Activated CD4-positive, alpha-beta T cell treated with anti-CD3 and anti-CD28 coated beads, Interleukin-2, amount 50 U/mL, for 48 hours (primary cell): Measurements from ENCODE around the gene OTOGL.
"Not testable (repeated sequence)": the region's sequence is repeated elsewhere in the genome, so short reads cannot be mapped to it uniquely, and the experiment has no call there.

ENCODE experiments used
- DNase-seq, 2 experiments: peaks; one replicate each; pipeline ENCODE4 v3.0.0-alpha.2; 2020

OTOGL gene

DNA sequence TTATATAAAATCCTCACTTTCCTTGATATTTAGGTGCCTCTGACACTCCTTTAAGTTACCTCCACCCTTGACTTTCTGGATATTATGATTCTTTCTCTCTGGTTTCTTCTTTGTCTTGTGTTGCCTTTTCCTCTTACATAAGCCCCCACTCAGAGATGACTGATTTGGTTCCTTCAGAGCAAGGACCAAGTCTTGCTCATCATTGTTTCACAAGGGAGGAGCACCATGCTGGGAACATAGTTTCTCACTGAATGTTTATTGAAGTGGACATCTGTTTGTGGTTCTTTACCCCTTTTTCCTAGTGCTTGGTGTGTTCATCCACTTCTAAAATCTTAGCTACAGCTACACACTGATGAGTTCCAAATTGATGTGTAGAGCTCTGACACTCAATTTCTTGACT lies 183.4 kb downstream of the OTOGL start:
- DNase-seq: no peak

DNA sequence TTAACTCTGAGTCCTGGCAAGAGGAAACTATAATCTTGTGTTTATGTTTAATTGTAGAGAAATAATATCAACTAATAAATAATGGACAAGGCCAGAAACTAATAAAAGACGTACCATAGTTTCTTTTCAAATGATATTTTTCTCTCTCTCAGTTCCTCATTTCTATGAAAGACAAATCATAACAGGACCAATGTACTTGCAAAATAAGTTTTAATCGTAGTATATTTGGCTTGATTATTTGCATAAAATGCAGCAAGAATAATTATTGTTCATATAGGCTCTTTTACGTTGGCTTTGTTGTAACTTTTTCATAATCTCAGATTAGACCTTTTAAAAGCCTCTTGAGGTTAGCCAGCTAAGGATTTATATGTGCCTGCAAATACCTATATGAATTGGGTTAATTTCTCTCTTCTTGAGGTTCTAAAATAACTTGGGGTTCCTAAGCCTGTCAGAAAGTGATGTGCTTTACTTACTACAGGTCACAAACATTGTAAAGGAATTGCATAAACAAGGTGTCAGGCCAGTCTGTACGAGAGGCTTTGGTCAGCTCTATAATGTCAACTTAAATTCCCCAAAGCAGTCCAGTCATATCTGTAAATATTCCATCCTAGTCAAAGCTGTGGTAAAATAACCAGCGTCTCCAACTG lies 191.9 kb downstream of the OTOGL start:
- DNase-seq: no peak

DNA sequence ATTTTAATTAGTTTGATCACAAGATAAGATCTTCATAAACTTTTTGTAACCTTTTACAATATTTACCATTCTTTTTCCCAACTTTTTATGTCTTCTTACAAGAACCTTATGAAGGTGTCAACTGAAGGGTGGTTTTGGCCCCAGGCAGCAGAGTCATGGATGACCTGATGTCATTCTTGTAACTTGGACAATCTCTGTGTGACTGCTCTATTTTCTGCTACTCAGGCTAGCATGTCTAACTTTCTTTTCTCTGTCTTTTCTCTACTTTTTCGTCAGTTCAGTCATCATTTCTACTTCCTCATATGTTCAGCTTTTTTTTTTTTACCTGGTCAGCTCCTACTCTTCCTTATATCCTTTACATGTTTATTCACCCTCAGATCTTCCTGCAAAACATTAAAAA lies 194.0 kb downstream of the OTOGL start:
- no peak for DNase-seq

DNA sequence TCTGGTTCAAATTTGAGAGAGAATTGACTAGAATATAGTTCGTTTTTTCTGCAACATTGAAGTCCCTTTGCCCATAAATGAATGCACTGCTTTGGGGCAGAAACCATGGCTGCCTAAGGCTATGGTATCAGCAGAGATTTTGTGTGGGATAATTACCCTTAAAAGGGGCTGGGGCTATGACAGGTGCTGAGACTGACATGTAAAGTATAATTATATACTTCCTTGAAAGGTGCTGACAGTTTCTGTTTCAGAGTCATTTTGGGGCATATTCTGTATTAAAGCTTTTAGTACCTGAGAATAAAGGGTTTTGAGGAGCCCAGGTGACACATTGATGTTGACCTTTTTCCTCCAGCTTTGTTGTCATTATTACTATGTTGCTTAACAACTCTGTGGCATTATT lies 194.4 kb downstream of the OTOGL start:
- no peak for DNase-seq

DNA sequence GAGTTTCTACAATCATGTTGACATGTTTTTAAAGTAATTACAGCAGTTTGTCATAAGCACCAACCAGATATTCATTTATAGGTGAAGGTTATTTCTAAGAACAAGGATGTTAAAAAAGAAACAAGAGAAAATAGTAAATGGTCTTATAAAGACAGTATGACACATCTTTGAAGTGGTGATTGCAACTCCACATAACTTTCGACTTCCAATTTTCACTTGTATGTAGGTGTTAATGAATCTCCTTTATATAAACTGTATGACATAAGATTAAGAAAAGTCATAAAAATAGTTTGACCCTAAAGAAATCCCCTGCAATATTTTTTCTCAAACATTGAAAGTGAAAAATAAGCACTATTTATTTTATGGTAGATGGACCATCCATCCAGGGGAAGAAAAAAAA lies 199.9 kb downstream of the OTOGL start:
- no peak for DNase-seq

DNA sequence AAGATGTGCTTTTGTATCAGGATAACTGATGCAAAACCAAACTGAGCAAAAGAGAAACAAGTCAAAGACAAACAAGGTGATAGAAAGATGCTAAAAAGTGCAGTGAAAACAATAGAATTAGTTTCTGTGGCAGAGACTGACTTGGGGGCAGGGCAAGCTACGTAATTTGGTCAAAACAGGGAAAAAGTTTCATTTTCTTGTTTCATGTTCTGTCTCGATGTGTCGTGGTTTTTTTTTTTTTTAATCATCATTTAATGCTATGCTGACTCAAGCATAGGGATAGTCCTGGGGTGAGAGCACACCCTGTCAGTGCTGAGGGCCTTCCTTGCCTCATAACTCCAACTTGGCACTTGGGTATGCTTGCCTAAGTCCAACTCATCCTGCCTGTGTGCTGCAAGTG lies 200.6 kb downstream of the OTOGL start:
- no peak for DNase-seq

DNA sequence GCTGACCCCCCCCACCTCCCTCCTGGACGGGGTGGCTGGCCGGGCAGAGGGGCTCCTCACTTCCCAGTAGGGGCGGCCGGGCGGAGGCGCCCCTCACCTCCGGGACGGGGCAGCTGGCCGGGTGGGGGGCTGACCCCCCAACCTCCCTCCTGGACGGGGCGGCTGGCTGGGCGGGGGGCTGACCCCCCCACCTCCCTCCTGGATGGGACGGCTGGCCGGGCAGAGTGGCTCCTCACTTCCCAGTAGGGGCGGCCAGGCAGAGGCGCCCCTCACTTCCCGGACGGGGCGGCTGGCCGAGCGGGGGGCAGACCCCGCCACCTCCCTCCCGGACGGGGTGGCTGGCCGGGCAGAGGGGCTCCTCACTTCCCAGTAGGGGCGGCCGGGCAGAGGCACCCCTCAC lies 208.1 kb downstream of the OTOGL start:
- not testable (repeated sequence) for DNase-seq

DNA sequence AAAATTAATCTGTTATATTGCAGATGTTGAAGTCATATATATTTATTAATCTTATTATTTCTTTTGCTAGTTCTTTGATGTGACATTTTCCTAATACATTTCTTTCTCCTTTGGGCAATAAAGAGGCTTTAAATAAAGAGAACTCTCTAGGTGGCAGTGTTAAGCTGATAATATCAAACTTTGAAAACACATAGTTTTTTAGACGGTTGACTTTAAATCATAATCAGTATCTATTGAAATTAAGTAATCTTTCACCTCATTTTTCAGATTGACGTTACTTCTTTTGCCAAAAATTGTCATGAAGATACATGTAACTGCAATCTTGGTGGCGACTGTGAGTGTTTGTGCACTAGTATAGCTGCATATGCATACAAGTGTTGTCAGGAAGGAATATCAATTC lies 213.9 kb downstream of the OTOGL start:
- DNase-seq: no peak

DNA sequence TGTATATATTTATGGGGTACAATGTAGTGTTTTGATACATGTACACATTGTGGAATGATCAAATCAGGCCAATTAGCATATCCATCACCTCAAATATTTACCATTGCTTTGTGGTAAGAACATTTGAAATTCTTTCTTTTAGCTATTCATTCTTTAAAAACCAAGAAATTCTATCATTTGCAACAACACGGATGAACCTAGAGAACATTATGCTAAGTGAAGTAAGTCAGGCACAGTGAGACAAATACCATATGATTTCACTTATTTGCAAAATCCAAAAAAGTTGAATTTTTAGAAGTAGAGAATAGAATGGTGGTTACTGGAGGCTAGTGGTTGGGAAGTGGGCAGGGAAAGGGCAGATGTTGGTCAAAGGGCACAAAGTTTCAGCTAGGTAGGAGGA lies 215.4 kb downstream of the OTOGL start:
- DNase-seq: no peak

DNA sequence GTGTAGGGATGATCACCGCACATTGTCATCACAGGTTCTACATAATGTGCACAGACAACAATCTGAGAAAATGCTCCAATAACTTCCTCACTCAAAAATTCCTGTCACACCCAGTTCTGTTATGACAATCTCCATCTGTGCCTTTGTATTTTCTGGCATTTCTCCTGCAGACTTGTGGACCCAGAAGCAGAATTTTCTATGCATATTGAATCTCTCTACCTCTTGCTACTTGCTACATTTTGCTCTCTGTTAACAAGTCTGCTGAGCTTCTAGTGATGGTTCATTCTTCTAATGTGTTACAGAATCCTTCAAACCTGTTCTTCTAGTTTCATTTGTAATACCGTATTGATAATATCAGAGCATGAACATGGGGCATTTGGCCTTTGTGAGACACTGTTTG lies 216.9 kb downstream of the OTOGL start:
- DNase-seq: no peak

DNA sequence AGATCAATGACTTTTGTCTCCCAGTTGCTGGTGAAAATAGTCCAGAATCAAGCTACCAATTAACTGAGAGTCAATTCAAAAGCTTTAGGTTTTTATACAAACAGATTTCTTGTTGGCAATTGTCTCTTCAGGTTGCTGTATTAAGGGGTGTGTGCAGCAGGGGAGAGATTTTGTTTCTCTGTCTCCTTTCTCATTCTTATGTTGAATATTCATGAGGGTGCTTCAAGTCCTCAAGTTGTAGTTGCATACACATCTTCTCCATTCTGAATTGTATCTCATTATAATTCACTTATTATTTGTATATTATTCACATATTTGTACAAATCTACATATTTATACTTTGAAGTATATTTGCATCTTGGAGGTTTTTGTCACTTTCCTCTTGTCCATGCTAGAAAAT lies 218.0 kb downstream of the OTOGL start:
- no peak for DNase-seq

DNA sequence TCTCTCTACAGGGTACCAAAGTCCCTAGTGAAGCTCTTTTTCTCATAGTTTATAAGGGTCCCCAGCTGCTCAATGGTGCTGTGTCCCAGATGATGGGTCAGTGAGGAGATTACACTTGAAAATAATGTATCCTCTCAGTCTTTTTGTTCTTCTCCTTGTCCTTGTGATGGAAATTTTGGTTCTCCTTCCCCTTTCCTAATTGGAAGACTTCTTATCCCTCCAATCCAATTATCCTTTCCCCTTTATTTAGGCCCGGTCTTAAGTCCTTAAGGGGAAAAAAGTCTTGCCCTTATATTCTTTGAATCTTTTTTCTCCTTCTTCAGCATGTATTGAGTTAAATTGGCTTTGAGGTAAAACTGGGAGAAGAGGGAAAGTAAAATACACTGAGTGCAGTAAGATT lies 218.6 kb downstream of the OTOGL start:
- no peak for DNase-seq

DNA sequence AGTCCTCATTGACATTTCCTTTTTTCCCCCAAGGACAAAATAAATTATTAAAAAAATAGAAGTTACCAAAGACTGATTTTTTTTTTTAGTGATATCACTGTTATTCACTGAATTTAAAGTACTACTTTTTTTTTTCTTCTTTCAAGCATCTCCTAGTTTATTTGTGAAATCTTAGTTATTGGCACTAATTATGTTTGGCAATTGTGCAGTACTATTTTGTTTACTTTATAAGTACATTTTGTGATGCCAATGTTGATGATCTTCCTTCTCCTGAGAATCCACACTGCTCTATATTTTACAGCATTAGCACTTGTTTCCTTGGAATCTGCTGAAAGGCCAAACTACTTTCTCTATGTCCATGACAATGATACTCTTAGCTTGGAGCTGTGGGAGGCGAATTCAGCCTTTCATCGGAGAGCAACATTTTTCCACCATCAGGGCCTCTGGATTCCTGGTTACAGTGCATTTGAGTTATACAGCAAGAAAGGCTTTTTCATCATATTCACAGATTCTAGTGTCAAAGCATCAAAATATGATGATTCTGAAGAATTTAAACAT lies 220.9 kb downstream of the OTOGL start:
- no peak for DNase-seq

DNA sequence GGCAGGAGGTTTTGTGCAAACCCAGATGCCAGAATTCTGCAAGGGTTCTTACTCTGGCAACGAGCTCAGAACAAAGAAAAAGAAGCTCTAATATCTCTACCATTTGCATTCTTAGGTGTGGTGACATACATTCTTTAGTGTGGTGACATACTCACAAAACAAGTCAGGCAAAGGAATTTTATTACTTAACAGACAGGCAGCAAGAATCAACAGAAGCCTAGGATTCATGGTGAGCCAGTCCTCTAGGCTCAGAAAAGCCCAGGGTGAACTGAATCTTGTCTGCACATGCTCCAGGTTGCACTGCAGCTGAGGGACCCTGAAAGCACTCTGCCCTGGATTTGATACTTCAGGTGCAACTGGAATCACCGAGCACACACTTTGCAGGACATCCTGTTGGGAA lies 222.3 kb downstream of the OTOGL start:
- DNase-seq: no peak

DNA sequence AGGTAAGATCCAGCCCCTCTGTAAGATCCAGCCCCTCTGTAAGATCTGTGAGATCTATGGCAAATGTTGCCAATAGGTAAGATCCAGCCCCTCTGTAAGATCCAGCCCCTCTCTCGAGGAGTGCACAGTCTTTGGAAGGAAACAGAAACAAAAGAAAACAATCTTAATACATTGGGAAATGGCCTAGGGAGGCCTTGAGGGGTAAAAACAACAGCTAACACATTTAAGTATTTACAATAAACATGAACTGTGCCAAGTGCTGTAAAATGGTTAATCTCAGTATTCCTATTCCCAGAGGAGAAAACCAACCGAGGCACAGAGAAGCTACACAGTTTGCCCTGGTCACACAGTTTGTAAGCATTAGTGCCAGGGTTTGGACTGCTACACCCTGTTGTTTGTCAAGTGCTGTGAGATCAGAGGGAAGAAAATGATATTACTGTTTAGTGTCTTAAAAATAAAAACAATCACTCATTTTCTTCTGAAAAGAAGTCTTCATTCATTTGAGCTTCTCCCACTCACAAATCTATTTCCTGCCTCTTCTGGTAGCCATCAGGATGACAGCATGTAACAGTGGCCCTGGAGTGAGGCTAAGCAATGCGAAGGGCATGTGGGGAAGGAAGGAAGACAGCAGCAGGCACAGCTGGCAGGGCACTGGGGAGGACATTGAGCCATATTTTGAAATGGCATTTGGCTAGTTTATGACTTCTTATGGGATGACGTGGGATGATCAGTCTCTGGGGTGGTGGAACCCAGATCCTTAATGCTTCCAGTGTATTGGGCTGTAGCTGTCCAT lies 226.0 kb downstream of the OTOGL start:
- no peak for DNase-seq

DNA sequence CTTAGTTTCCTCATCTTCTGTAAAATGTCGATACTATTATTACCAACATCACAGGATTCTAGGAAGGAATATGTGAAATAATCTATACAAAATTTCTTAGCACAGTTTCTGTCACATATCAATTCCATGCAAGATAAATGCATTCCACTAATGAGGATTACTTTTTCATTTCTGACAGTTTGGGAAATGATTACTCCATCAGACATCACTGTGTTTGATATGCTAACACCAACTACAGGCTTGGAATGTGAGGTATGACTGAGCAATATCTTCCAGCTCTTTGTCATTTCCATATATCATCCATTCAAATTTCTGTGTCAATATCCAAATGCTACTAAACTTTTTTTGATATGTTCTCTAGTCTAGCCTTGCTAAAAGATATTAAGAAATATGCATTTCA lies 233.5 kb downstream of the OTOGL start:
- DNase-seq: no peak

DNA sequence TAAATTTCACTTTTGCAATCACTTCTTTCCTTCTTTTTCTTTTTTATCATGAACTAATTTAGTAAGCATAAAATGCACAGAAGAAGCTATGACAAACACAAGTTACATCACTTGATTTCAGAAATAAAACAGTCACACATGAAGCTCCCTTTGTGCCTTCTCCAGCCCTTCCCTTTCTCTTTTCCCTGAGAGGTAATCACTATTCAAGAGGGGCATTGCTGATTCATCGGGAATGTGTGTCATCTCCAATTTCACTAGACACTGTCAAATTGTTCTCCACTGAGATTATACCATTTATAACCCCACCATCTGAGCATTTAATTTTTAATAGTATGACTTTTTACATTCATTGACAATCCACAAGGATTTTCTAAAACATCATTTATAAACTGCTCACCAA lies 253.1 kb downstream of the OTOGL start:
- DNase-seq: no peak

DNA sequence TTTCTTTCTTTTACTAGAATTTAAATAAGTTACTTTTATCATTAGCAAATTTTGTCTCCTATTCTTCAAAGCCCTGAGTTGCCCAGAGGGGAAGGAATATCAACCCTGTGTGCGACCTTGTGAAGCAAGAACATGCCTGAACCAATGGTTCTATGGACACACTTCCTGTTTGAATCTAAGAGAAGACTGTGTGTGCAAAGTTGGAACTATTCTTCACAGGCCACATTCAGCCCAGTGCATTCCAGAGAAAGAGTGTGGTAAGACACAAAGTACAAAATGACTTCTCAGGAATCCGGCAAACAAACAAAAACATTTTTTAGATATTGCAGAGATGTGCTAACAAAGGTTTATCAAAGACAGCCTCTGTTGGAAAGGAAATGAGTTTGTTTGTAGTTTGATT lies 253.9 kb downstream of the OTOGL start:
- no peak for DNase-seq

DNA sequence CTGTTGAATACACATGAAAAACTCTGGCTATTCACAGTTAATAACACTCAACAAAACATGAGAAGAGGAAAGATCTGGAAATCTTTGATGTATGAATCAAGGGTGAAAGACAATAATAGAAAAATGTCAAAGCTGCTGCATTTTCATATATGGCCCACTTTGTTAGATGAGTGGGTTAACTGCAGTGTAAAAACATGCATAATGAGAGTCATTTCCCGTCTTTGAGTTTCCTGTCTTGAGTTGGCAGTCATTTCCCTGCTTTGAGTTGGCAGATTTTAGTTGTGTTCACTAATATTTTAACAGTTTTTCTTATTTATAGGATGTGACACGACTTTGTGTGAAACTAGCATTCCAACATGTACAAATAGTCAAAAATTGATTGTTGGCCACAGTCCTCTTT lies 256.8 kb downstream of the OTOGL start:
- no peak for DNase-seq

DNA sequence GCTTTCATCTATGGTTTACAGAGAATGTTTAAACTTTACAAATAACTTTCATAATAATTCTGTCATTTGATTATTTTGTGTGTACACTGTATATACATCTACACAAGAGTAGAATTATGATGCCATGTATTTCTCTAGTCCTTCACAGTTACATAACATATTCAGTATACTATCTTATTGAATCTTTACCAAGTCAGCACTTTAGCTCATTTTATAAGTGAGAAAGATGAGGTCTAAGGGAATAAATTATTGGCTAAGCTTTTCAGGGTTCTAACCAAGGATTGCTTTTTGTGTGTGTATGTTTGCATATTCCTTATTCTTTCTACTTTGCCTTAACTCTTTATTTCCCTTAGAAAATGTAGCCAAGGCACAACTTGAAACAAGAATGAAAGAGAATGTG lies 260.4 kb downstream of the OTOGL start:
- no peak for DNase-seq

DNA sequence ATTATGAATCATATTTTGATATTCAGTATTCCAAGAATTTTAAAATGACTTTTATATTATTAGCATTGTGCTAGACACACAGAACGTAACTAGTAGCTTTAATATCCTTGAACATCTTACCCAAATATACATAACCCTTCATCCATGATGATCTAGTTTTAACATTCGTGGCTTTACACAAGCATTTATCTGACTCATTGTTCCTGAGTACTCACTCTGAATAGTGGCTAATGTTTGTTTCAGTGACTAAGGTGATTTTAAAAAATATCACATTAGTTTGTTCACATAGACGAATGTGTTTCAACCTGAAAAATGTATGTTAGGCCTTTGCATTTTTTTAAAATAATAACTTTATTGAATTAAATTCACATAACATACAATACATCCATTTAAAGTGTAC lies 264.7 kb downstream of the OTOGL start:
- DNase-seq: no peak

DNA sequence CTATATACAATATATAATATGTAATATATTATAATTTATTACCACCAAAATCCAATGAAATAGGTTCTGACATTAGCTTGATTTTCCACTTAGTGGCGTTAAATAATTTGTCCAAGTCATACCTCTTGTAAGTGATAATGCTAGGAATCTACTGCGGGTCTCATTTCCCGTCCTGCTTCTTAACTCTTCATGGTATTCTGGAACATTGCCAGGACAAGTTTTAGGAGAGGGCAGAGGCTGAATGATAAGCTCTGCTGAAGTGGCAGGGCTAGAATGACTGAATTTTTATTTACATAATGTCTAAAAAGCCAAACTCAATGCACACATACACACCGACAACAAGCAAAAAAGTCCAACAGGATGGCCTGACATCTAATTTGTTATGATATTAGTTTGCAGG lies 274.3 kb downstream of the OTOGL start:
- DNase-seq: no peak

DNA sequence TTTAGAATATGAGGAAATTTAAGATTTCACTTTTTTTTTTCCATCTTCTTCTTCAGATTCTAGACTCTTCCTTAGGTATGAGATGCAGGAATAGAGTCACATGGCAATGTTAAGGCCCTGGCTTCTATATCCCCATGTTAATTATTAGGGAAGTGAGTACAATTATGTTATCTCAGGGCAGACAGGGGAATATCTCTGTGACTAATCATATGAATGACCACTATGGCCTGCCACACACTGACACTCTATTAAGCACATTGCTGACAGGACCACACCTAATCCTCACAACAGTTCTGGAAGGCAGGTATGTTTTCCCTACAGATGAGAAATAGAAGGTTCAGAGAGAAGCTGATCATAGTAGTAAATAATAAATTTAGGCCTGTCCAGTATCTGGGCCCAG lies 275.3 kb downstream of the OTOGL start:
- DNase-seq: no peak

DNA sequence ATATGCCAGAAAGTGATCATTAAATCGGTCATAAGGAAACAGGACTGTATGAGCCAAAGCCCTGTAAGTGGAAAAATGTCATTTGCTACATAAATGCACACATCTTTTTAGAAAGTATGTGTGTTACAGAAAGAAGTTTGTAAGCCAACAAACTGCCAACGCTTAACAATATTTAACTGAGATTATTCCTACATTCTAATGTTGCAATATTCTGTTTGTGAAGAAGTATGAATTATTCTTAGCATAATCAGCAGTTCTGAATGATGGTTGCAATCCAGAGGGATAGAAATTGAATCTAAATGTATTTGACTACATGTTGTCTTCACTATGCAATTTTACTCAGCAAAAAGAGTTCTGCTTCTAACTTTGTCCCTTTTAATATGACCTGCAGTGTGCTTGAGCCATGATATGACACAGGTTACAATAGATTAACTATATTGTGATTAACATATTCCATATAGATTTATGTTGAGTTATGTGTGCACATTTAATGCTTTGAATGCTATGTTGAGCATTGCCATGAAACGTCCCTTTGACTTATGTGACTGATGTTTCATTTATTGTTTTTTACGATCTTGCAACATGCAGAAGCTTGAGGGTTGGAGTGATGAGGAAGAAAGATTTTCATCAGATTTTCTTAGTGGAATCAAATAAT lies 277.9 kb downstream of the OTOGL start:
- DNase-seq: no peak
